Measurements from ENCODE around the gene TWIST2. TPM values are rescaled to one million over a fixed set of nuclear protein-coding genes. Genes with fewer than 3 reads are reported as not detected.

TWIST2 gene
- total RNA-seq, 4 donors from 2014 or later, result 72.5 to 140 (median 106) TPM

DNA sequence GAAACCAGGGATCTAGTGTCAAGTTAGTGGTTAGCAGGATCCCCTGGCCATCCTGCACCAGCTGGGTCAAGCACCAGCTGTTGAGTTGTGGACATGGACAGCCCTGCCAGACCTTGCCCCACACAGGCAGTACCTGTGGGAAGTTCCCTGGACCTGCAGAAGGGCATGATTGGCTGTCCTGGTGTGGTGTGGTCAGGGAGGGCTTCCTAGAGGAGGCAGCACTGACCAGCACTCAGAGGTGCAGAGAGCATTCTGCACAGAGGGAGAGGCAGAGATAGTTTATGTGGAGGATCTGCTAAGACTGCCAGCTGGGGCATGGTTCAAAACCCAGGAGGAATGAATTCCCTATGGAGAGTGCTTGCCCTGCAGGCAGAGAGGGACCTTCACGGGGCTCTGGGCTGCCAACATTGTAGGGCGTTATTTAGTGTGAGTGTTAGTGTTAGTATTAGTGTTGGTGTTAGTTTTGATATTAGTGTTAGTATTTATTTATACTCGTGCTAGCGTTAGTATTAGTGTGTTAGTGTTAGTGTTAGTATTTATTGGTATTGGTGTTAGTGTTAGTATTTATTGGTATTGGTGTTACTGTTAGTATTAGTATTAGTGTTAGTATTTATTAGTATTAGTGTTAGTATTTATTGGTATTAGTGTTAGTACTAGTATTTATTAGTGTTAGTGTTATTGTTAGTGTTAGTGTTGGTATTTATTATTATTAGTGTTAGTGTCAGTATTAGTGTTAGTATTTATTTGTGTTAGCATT, 31.9 kb downstream of the TWIST2 start:
- 81 to 90% methylated on average over 4 of the region's 4 CpGs for WGBS, 2 donors
- no peaks in the 10 kb centered on the region for H3K36me3 ChIP-seq
- no peak overlapping the region for H3K4me3 ChIP-seq
- H3K4me1 ChIP-seq, result peaks cover 0 to 33% (median 0%) of the 10 kb centered on the region in 4 donors
- no peaks in the 10 kb centered on the region for H3K27me3 ChIP-seq
- H3K27ac ChIP-seq, result no peak overlapping the region
- DNase-seq (ENCODE audit: low spot score in 2 of 2), result no peak
- TF ChIP-seq POLR2A (IDR thresholded peaks at IDR 0.05) (no peak), EP300 (IDR thresholded peaks at IDR 0.05) (no peak)
- TF ChIP-seq, protein P1, sequence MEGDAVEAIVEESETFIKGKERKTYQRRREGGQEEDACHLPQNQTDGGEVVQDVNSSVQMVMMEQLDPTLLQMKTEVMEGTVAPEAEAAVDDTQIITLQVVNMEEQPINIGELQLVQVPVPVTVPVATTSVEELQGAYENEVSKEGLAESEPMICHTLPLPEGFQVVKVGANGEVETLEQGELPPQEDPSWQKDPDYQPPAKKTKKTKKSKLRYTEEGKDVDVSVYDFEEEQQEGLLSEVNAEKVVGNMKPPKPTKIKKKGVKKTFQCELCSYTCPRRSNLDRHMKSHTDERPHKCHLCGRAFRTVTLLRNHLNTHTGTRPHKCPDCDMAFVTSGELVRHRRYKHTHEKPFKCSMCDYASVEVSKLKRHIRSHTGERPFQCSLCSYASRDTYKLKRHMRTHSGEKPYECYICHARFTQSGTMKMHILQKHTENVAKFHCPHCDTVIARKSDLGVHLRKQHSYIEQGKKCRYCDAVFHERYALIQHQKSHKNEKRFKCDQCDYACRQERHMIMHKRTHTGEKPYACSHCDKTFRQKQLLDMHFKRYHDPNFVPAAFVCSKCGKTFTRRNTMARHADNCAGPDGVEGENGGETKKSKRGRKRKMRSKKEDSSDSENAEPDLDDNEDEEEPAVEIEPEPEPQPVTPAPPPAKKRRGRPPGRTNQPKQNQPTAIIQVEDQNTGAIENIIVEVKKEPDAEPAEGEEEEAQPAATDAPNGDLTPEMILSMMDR (IDR thresholded peaks at IDR 0.05), result no peak
- peaks cover 0 to 5% (median 0%) of the 10 kb centered on the region in 4 donors for H3K9me3 ChIP-seq

DNA sequence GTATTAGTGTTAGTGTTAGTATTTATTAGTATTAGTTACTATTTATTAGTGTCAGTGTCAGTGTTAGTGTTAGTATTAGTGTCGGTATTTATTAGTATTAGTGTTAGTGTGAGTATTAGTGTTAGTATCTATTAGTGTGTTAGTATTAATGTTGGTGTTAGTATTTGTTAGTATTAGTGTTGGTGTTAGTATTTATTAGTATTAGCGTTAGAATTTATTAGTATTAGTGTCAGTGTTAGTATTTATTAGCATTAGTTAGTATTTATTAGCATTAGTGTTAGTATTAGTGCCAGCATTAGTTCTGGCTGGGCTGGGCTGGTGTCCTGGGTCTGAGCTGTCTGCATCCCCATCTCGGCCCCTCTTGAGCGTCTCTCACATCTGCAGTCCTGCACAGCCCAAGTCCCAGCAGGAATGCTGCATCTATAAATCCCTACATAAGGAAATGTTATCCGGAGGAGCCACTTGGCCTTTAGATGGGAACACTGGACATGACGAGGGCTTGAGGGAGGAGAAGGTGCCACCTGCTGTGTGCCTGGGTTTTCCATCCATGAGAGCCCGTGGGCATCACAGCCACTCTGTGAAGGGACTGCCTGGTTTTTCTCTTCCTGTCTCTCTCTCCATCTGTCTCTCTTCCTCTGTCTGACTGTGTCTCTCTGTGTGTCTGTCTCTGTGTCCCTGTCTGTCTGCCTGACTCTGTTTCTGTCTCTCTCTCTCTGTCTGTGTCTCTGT, 33.6 kb downstream of the TWIST2 start:
- TF ChIP-seq POLR2A (IDR thresholded peaks at IDR 0.05) (no peak), EP300 (IDR thresholded peaks at IDR 0.05) (no peak)
- TF ChIP-seq, protein P1 (IDR thresholded peaks at IDR 0.05), result no peak
- peaks cover 0 to 5% (median 0%) of the 10 kb centered on the region in 4 donors for H3K9me3 ChIP-seq
- H3K4me1 ChIP-seq, result peaks cover 0 to 25% (median 0%) of the 10 kb centered on the region in 4 donors
- H3K27me3 ChIP-seq, result no peaks in the 10 kb centered on the region
- WGBS, 2 donors, result 70 to 78% methylated on average over 7 of the region's 7 CpGs
- no peak overlapping the region for H3K27ac ChIP-seq
- H3K36me3 ChIP-seq, result no peaks in the 10 kb centered on the region
- DNase-seq (ENCODE audit: low spot score in 2 of 2), result no peak
- H3K4me3 ChIP-seq, result no peak overlapping the region

DNA sequence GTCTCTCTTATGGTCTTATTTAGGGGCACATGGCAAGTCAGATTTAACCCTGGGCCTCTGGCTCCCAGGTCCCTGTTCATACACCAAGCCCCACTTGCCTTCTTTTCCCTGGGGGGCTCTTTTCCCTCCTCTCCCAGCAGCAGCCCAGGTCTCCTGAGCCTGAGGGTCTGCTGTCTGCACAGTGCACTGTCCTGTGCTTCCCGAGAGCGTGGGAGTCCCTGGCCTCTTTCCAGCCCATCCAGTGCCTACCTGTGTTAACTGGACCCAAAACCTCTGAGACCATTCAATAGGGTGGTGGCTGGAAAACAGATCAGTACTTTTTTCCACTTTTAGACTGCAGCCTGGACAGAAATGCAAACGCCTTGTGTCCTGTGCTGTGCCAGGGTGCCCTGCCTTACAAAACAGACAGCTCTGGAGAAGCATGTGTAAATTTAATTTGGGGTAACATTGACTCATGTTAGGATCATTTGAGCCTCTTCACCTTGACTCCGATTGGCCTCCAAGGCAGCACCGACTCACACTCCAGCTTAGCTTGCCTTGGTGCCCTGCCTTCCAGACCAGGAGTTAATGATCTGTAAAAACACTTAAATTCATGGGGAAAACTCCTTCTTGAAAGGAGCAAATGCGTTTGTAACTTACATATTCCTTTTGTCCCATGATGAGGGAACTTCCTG, 34.3 kb downstream of the TWIST2 start:
- no peak for DNase-seq (ENCODE audit: low spot score in 2 of 2)
- Histone ChIP-seq H3K27me3 (no peaks in the 10 kb centered on the region), H3K4me3 (no peak overlapping the region), H3K9me3 (peaks cover 0 to 5% (median 0%) of the 10 kb centered on the region in 4 donors), H3K36me3 (no peaks in the 10 kb centered on the region), H3K27ac (no peak overlapping the region), H3K4me1 (peaks cover 0 to 25% (median 0%) of the 10 kb centered on the region in 4 donors)
- WGBS, 2 donors, result 74 to 80% methylated on average over 6 of the region's 6 CpGs
- TF ChIP-seq POLR2A (IDR thresholded peaks at IDR 0.05) (no peak), EP300 (IDR thresholded peaks at IDR 0.05) (no peak)
- TF ChIP-seq, protein P1 (IDR thresholded peaks at IDR 0.05), result no peak

DNA sequence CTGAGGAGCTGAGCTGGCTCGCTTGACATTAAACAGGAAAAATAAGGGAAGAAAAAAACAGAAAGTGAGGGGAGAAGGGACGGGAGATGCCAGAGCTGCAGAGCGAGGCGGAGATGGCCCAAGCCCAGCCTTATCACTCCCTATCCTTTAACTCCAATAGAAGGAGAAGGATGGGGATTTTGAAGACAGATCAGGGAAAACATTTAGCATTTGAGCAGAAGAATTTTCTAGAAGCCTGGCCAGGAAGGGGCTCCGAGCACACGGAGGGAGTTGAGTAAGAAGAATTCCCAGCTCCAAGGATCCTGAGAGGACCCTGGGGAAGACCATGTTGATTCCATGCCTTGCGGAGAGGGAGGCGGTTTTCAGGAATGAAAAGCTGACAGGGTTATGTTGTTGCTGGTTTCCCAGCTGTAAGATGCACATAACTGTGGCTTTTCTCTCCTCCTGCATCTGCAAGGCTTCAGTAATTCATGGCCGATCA, 35.6 kb downstream of the TWIST2 start:
- H3K27me3 ChIP-seq, result no peaks in the 10 kb centered on the region
- 49 to 56% methylated on average over 9 of the region's 9 CpGs for WGBS, 2 donors
- no peaks in the 10 kb centered on the region for H3K36me3 ChIP-seq
- TF ChIP-seq POLR2A (IDR thresholded peaks at IDR 0.05) (no peak), EP300 (IDR thresholded peaks at IDR 0.05) (no peak)
- TF ChIP-seq, protein P1 (IDR thresholded peaks at IDR 0.05), result no peak
- peaks cover 0 to 25% (median 0%) of the 10 kb centered on the region in 4 donors for H3K4me1 ChIP-seq
- H3K9me3 ChIP-seq, result no peaks in the 10 kb centered on the region
- no peak for DNase-seq (ENCODE audit: low spot score in 2 of 2)
- peak overlapping the region in 2 of 4 donors; percentile 41 to 55 for H3K27ac ChIP-seq
- H3K4me3 ChIP-seq, result peak overlapping the region in 1 of 4 donors; percentile 8

All from tibial nerve (tissue), 4 donors.